ENCODE results near the gene COL4A1. TPM values are rescaled to one million over a fixed set of nuclear protein-coding genes. Genes with fewer than 3 reads are reported as not detected.
A peak's percentile ranks its signal among the peaks of the same experiment; 100 is the strongest.

The COL4A1 gene
- polyA plus RNA-seq, 1 of the 3 experiments (the other 2 are of a cell fraction) = 30.3 TPM

DNA sequence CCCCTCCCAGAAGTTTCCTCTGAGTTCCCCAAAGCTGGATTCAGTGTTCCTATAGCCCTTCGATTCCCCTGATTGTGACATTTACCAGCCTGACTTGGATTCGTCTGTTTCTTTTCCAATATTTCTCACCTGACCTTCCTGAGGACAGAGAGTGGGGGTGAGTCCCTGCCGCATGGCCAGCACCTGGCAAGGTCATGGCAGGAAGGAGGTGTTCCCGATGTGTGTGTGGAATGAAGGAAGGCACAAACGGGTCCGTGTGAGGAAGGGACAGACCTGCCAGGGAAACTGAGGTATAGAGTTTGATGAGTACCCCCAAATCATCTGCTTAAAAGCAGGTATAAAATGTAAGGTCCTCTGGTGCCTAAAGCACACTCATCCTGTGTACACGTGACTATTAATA lies 3.3 kb downstream of the COL4A1 start:
- Histone ChIP-seq H3K4me2 (peak overlapping the region; percentile 98; the same call in 1 of the 2 replicates), H3K9me2 (no peaks in the 10 kb centered on the region), H3K9me3 (no peaks in the 10 kb centered on the region), H4K20me1 (ENCODE audit: insufficient read depth) (peaks cover 20% of the 10 kb centered on the region; the same call in 1 of the 2 replicates), H3K4me3 (ENCODE audit: low read depth in 2 of 2, low read length in 1 of 2) (no peak overlapping the region), H3F3A (replicated peaks; ENCODE audit: insufficient read depth) (peaks cover 8% of the 10 kb centered on the region), H3K9ac (no peak overlapping the region), H3K27me3 (ENCODE audit: insufficient read depth) (no peaks in the 10 kb centered on the region), H2AFZ (ENCODE audit: low read depth) (no peak overlapping the region), H3K27ac (ENCODE audit: low read depth in 2 of 2, low read length in 1 of 2) (no peak overlapping the region), H3K79me2 (ENCODE audit: insufficient read depth) (peaks cover 100% of the 10 kb centered on the region), H3K36me3 (replicated peaks in 1 of 2; ENCODE audit: control insufficient read depth in 1 of 2, insufficient read depth in 2 of 2, low read length in 1 of 2) (peaks cover 0 to 7% of the 10 kb centered on the region in 2 experiments), H3K4me1 (ENCODE audit: control insufficient read depth in 1 of 2, insufficient read depth in 2 of 2, low read depth in 1 of 2, low read length in 1 of 2) (peaks cover 29 to 42% of the 10 kb centered on the region in 2 experiments; a peak in 3 of 4 replicates)
- 95% methylated on average over 7 of the region's 7 CpGs for WGBS (ENCODE audit: low lambda C conversion rate)
- TF ChIP-seq RXRA (IDR thresholded peaks at IDR 0.05; ENCODE audit: borderline replicate concordance, low read depth) (no peak), MEF2A (IDR thresholded peaks at IDR 0.05; ENCODE audit: borderline replicate concordance, low read depth) (no peak), FOXJ3 (CRISPR knock-in tag; IDR thresholded peaks at IDR 0.05) (no peak), RCOR1 (IDR thresholded peaks at IDR 0.05; ENCODE audit: low read length) (no peak)
- no peak for DNase-seq
- ChIA-PET POLR2A (interaction anchor here (1.5 kb wide), 1 partner anchor 66 kb away, joined by 3 read pairs; no protein-coding TSS in a partner anchor), CTCF (interaction anchor here (1.0 to 1.8 kb wide), 4 partner anchors 56 to 108 kb away, joined by 3 to 5 read pairs (median 4); no protein-coding TSS in a partner anchor)

DNA sequence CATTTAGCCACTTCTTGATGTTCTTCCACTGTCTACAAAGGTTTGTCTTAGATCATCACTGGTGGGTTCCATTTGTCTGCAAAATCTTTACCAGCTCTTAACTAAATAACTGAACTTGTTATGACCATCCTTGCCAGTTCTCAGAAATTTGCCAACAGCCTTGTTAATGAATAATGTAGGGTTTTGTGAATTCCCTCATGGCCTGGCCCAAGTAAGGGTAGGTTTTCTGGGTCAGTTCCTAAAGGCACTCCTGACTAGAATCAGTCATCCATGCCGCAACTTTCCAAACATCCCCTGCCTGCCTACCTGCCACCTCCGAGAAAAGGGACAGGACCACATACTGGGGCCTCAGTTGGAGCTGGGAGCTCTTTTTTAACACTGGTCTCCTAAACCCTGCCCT lies 4.0 kb downstream of the COL4A1 start:
- H3K4me2 ChIP-seq = peak overlapping the region; percentile 18; the same call in 1 of the 2 replicates
- peaks cover 29 to 39% of the 10 kb centered on the region in 2 experiments; a peak in 3 of 4 replicates for H3K4me1 ChIP-seq (ENCODE audit: control insufficient read depth in 1 of 2, insufficient read depth in 2 of 2, low read depth in 1 of 2, low read length in 1 of 2)
- H3K4me3 ChIP-seq (ENCODE audit: low read depth in 2 of 2, low read length in 1 of 2) = no peak overlapping the region
- POLR2A ChIA-PET = no interaction called here
- H3K9me2 ChIP-seq = no peaks in the 10 kb centered on the region
- H3K27me3 ChIP-seq (ENCODE audit: insufficient read depth) = no peaks in the 10 kb centered on the region
- H3K36me3 ChIP-seq (replicated peaks in 1 of 2; ENCODE audit: control insufficient read depth in 1 of 2, insufficient read depth in 2 of 2, low read length in 1 of 2) = peaks cover 0 to 7% of the 10 kb centered on the region in 2 experiments
- H4K20me1 ChIP-seq (ENCODE audit: insufficient read depth) = peaks cover 20% of the 10 kb centered on the region; the same call in 1 of the 2 replicates
- CTCF ChIA-PET = interaction anchor here (1.4 kb wide), 2 partner anchors 55 to 108 kb away, joined by 3 read pairs; no protein-coding TSS in a partner anchor
- peaks cover 8% of the 10 kb centered on the region for H3F3A ChIP-seq (replicated peaks; ENCODE audit: insufficient read depth)
- H3K27ac ChIP-seq (ENCODE audit: low read depth in 2 of 2, low read length in 1 of 2) = no peak overlapping the region
- no peaks in the 10 kb centered on the region for H3K9me3 ChIP-seq
- DNase-seq = no peak
- TF ChIP-seq, protein P1, sequence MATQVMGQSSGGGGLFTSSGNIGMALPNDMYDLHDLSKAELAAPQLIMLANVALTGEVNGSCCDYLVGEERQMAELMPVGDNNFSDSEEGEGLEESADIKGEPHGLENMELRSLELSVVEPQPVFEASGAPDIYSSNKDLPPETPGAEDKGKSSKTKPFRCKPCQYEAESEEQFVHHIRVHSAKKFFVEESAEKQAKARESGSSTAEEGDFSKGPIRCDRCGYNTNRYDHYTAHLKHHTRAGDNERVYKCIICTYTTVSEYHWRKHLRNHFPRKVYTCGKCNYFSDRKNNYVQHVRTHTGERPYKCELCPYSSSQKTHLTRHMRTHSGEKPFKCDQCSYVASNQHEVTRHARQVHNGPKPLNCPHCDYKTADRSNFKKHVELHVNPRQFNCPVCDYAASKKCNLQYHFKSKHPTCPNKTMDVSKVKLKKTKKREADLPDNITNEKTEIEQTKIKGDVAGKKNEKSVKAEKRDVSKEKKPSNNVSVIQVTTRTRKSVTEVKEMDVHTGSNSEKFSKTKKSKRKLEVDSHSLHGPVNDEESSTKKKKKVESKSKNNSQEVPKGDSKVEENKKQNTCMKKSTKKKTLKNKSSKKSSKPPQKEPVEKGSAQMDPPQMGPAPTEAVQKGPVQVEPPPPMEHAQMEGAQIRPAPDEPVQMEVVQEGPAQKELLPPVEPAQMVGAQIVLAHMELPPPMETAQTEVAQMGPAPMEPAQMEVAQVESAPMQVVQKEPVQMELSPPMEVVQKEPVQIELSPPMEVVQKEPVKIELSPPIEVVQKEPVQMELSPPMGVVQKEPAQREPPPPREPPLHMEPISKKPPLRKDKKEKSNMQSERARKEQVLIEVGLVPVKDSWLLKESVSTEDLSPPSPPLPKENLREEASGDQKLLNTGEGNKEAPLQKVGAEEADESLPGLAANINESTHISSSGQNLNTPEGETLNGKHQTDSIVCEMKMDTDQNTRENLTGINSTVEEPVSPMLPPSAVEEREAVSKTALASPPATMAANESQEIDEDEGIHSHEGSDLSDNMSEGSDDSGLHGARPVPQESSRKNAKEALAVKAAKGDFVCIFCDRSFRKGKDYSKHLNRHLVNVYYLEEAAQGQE (IDR thresholded peaks at IDR 0.05; ENCODE audit: low read depth, low read length) = no peak
- no peak for TF ChIP-seq POLR2AphosphoS5 (IDR thresholded peaks at IDR 0.05; ENCODE audit: low read depth, low read length)
- TF ChIP-seq FOXM1 (IDR thresholded peaks at IDR 0.05; ENCODE audit: low read depth) = no peak
- no peak for TF ChIP-seq TCF12 (IDR thresholded peaks at IDR 0.05)
- no peak for TF ChIP-seq EZH2phosphoT487 (IDR thresholded peaks at IDR 0.05; ENCODE audit: borderline replicate concordance, low read depth)
- TF ChIP-seq, protein P2, sequence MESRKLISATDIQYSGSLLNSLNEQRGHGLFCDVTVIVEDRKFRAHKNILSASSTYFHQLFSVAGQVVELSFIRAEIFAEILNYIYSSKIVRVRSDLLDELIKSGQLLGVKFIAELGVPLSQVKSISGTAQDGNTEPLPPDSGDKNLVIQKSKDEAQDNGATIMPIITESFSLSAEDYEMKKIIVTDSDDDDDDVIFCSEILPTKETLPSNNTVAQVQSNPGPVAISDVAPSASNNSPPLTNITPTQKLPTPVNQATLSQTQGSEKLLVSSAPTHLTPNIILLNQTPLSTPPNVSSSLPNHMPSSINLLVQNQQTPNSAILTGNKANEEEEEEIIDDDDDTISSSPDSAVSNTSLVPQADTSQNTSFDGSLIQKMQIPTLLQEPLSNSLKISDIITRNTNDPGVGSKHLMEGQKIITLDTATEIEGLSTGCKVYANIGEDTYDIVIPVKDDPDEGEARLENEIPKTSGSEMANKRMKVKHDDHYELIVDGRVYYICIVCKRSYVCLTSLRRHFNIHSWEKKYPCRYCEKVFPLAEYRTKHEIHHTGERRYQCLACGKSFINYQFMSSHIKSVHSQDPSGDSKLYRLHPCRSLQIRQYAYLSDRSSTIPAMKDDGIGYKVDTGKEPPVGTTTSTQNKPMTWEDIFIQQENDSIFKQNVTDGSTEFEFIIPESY (IDR thresholded peaks at IDR 0.05; ENCODE audit: borderline replicate concordance, low read depth) = no peak
- TF ChIP-seq, protein P3, sequence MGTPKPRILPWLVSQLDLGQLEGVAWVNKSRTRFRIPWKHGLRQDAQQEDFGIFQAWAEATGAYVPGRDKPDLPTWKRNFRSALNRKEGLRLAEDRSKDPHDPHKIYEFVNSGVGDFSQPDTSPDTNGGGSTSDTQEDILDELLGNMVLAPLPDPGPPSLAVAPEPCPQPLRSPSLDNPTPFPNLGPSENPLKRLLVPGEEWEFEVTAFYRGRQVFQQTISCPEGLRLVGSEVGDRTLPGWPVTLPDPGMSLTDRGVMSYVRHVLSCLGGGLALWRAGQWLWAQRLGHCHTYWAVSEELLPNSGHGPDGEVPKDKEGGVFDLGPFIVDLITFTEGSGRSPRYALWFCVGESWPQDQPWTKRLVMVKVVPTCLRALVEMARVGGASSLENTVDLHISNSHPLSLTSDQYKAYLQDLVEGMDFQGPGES (IDR thresholded peaks at IDR 0.05; ENCODE audit: low read depth, low read length) = no peak
- no peak for TF ChIP-seq FOXJ3 (CRISPR knock-in tag; IDR thresholded peaks at IDR 0.05)
- no peak overlapping the region for H2AFZ ChIP-seq (ENCODE audit: low read depth)
- H3K9ac ChIP-seq = no peak overlapping the region
- peaks cover 100% of the 10 kb centered on the region for H3K79me2 ChIP-seq (ENCODE audit: insufficient read depth)
- 86% methylated on average over 2 of the region's 2 CpGs for WGBS (ENCODE audit: low lambda C conversion rate)
